Natural killer cell (primary cell): ENCODE results near the gene PLPP3. TPM values are rescaled to one million over a fixed set of nuclear protein-coding genes. Genes with fewer than 3 reads are reported as not detected.

Experiments
- ATAC-seq, 3 donors: fragments of 150-1000 bp in 2 of 3; fragments of 200-7000 bp in 1 of 3; cut with Tn5 transposase; 1 replicate in 1 of 3; 2 replicates in 2 of 3; pipeline ENCODE4 v1.10.0; 2021; ENCODE audit warnings: mild to moderate bottlenecking in 2 of 3, moderate library complexity in 2 of 3
- DNase-seq, 2 donors: peaks; one replicate each; pipeline versions ENCODE4 v3.0.0 to v3.0.0-alpha.2; 2013 to 2021; ENCODE audit warnings: mixed read lengths in 1 of 2
- H3K27ac ChIP-seq: one replicate; pipeline ENCODE4 v1.5.1; 2013; ENCODE audit warnings: mild to moderate bottlenecking, low read length
- H3K27me3 ChIP-seq: one replicate; pipeline ENCODE4 v1.6.1; 2013; ENCODE audit warnings: low read length; ENCODE audit not compliant: control insufficient read depth, insufficient read depth
- H3K36me3 ChIP-seq: one replicate; pipeline ENCODE4 v1.6.1; 2013; ENCODE audit warnings: low read length; ENCODE audit not compliant: control insufficient read depth, insufficient read depth
- H3K4me1 ChIP-seq: one replicate; pipeline ENCODE4 v1.6.1; 2013; ENCODE audit warnings: low read length; ENCODE audit not compliant: control insufficient read depth, insufficient read depth
- H3K4me3 ChIP-seq: one replicate; pipeline ENCODE4 v1.5.1; 2013; ENCODE audit warnings: low read length
- H3K9me3 ChIP-seq: one replicate; pipeline ENCODE4 v1.6.1; 2013; ENCODE audit warnings: low read length; ENCODE audit not compliant: control insufficient read depth, insufficient read depth
- H3K27ac Mint-ChIP-seq, 2 donors: one replicate each; pipeline ENCODE4 v1.8.0; 2022; ENCODE audit warnings: mild to moderate bottlenecking in 2 of 2, mixed read lengths in 2 of 2, moderate library complexity in 1 of 2
- H3K27me3 Mint-ChIP-seq, 2 donors: one replicate each; pipeline ENCODE4 v1.8.0; 2022; ENCODE audit warnings: low read depth in 2 of 2, mixed read lengths in 2 of 2
- H3K36me3 Mint-ChIP-seq: one replicate; pipeline ENCODE4 v1.8.0; 2022; ENCODE audit warnings: mixed read lengths
- H3K4me1 Mint-ChIP-seq, 2 donors: one replicate each; pipeline ENCODE4 v1.8.0; 2022; ENCODE audit warnings: mixed read lengths in 2 of 2
- H3K4me3 Mint-ChIP-seq: one replicate; pipeline ENCODE4 v1.8.0; 2022; ENCODE audit warnings: mild to moderate bottlenecking, moderate library complexity, mixed read lengths
- H3K9me3 Mint-ChIP-seq, 2 donors: one replicate each; pipeline ENCODE4 v1.8.0; 2022; ENCODE audit warnings: mixed read lengths in 2 of 2
- WGBS: methylation state at CpG from one replicate; pipeline ENCODE4 v1.1.7; 2013; ENCODE audit warnings: missing lambda C conversion rate; ENCODE audit not compliant: insufficient coverage; 5-methylcytosine and 5-hydroxymethylcytosine counted together
- intact Hi-C: fragments of 100-400 bp; cut with micrococcal nuclease; formaldehyde crosslinking; loops from one replicate; pipeline ENCODE4 v1.14.2; 2022
- total RNA-seq, 4 donors: library from RNA; stranded (reverse); fragments of 120-200 nt in 1 of 4; gene quantifications; one replicate each; pipeline versions ENCODE4 v1.2.3 to v1.2.4, GENCODE V29; 2013 to 2022
- TF ChIP-seq, protein P1 (sequence below): fragments of 200-600 bp; IDR thresholded peaks from one replicate; pipeline ENCODE4 v1.8.0; 2022; ENCODE audit warnings: antibody characterized with exemption

PLPP3 gene
- total RNA-seq, 3 donors from 2014 or later (not counting 1 experiment from before 2014, with no cell fraction given) = 0.11 to 0.50 TPM; not detected in 1

GRCh38 chr1:56585985-56586384, 6.6 kb upstream of the PLPP3 start:
- no peaks in the 10 kb centered on the region for H3K27me3 ChIP-seq
- H3K27ac ChIP-seq = no peak overlapping the region
- intact Hi-C loops = loop anchor here (10.0 kb wide), 1 partner anchor 1641 kb away; no protein-coding TSS in a partner anchor
- no peak overlapping the region for H3K27ac Mint-ChIP-seq
- TF ChIP-seq, protein P1, sequence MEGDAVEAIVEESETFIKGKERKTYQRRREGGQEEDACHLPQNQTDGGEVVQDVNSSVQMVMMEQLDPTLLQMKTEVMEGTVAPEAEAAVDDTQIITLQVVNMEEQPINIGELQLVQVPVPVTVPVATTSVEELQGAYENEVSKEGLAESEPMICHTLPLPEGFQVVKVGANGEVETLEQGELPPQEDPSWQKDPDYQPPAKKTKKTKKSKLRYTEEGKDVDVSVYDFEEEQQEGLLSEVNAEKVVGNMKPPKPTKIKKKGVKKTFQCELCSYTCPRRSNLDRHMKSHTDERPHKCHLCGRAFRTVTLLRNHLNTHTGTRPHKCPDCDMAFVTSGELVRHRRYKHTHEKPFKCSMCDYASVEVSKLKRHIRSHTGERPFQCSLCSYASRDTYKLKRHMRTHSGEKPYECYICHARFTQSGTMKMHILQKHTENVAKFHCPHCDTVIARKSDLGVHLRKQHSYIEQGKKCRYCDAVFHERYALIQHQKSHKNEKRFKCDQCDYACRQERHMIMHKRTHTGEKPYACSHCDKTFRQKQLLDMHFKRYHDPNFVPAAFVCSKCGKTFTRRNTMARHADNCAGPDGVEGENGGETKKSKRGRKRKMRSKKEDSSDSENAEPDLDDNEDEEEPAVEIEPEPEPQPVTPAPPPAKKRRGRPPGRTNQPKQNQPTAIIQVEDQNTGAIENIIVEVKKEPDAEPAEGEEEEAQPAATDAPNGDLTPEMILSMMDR = no peak
- no peaks in the 10 kb centered on the region for H3K4me1 Mint-ChIP-seq
- no peak for ATAC-seq
- H3K9me3 Mint-ChIP-seq = no peaks in the 10 kb centered on the region
- H3K36me3 ChIP-seq = no peaks in the 10 kb centered on the region
- H3K4me3 Mint-ChIP-seq = no peak overlapping the region
- H3K4me3 ChIP-seq = no peak overlapping the region
- no peak for DNase-seq
- H3K4me1 ChIP-seq = no peaks in the 10 kb centered on the region
- peaks cover 0 to 4% of the 10 kb centered on the region in 2 donors for H3K27me3 Mint-ChIP-seq
- WGBS = 70% methylated on average over 2 of the region's 5 CpGs
- H3K9me3 ChIP-seq = no peaks in the 10 kb centered on the region
- no peaks in the 10 kb centered on the region for H3K36me3 Mint-ChIP-seq

- no peak overlapping the region for H3K4me3 ChIP-seq
- no peak overlapping the region for H3K4me3 Mint-ChIP-seq
- no peaks in the 10 kb centered on the region for H3K9me3 Mint-ChIP-seq
- no peaks in the 10 kb centered on the region for H3K4me1 ChIP-seq
- peaks cover 7 to 14% of the 10 kb centered on the region in 2 donors for H3K27me3 Mint-ChIP-seq
- H3K36me3 Mint-ChIP-seq = no peaks in the 10 kb centered on the region
- no peaks in the 10 kb centered on the region for H3K9me3 ChIP-seq
- intact Hi-C loops = loop anchor here (10.0 kb wide), 1 partner anchor 1640 kb away; no protein-coding TSS in a partner anchor
- H3K36me3 ChIP-seq = no peaks in the 10 kb centered on the region
- H3K27ac ChIP-seq = no peak overlapping the region
- WGBS = 0% methylated on average over 1 of the region's 5 CpGs
- no peaks in the 10 kb centered on the region for H3K4me1 Mint-ChIP-seq
- ATAC-seq = no peak
- TF ChIP-seq, protein P1 = no peak
- peak in 1 of 2 donors; percentile 6 for DNase-seq
- no peaks in the 10 kb centered on the region for H3K27me3 ChIP-seq
- no peak overlapping the region for H3K27ac Mint-ChIP-seq
Observed at GRCh38 chr1:56584910-56585528, 5.7 kb upstream of the PLPP3 start.

DNA sequence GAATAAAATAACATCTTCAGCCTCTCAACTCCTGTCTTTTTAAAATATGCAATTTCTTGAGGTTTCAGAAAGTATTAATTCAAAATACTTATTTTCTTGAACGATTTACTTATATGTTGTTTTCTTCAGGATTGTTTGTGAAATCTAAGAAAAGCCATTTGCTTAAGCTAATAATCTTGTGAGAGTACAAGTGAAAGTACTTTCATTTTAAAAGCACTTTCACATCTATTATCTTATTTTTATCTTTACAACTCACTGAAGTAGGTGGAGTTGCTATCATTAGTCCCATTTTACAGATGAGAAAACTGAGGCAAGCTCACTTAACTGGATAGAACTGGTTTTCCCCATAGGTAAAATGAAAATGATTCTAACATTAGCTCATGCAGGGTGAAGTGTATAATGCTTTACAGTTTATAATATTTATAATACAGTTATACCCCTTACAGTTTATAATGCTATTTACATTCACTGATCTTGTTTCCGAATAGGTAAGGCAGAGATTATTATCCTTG, 4.7 kb upstream of the PLPP3 start:
- intact Hi-C loops = loop anchor here (10.0 kb wide), 1 partner anchor 1639 kb away; no protein-coding TSS in a partner anchor
- Histone ChIP-seq H3K27ac (no peak overlapping the region), H3K4me1 (peaks cover 3% of the 10 kb centered on the region), H3K9me3 (no peaks in the 10 kb centered on the region), H3K4me3 (no peak overlapping the region), H3K36me3 (no peaks in the 10 kb centered on the region), H3K27me3 (peaks cover 7% of the 10 kb centered on the region)
- WGBS = no CpG with 5 or more reads among the region's 2 CpGs
- peaks cover 14 to 21% of the 10 kb centered on the region in 2 donors for H3K27me3 Mint-ChIP-seq
- DNase-seq = no peak
- H3K4me1 Mint-ChIP-seq = no peaks in the 10 kb centered on the region
- no peaks in the 10 kb centered on the region for H3K36me3 Mint-ChIP-seq
- no peak overlapping the region for H3K27ac Mint-ChIP-seq
- ATAC-seq = no peak
- H3K9me3 Mint-ChIP-seq = no peaks in the 10 kb centered on the region
- H3K4me3 Mint-ChIP-seq = no peak overlapping the region
- TF ChIP-seq, protein P1 = no peak
